K562 (cell line): ENCODE data around the gene CISD3.

Experiments used
- EP300 ChIP-seq: IDR thresholded peaks from 2 replicates; pipeline ENCODE4 v1.6.1; 2012; ENCODE audit warnings: low read length, improper control_type of control experiment
- MCM3 ChIP-seq: fragments of 450-650 bp; IDR thresholded peaks from 2 replicates; pipeline ENCODE4 v1.6.1; 2016
- NFE2L1 ChIP-seq: fragments of 450-650 bp; IDR thresholded peaks from 2 replicates; pipeline ENCODE4 v1.6.1; 2016; ENCODE audit warnings: missing genetic modification characterization, low read depth, mild to moderate bottlenecking, missing compliant biosample characterization, moderate library complexity, borderline replicate concordance
- NFIC ChIP-seq: fragments of 450-650 bp; IDR thresholded peaks from 2 replicates; pipeline ENCODE4 v1.6.1; 2017; ENCODE audit warnings: mild to moderate bottlenecking, inconsistent platforms
- ZFP36 ChIP-seq: fragments of 150-350 bp; IDR thresholded peaks from 2 replicates; pipeline ENCODE4 v1.6.1; 2018; ENCODE audit warnings: low read length, low read depth; ENCODE audit not compliant: partially characterized antibody

DNA sequence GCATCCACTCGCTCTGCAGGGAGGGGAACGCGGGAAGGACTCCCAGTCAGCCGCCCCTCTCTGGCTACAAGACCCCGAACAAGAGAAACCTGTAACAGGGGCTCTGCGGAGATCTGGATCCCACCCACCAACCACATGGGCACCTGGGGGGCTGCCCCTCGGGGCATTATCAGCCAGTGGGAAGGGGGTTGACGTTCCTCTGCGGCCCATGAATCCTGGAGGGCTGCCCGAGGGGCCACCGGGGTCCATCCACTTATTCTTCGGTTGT is 19.8 kb downstream of the CISD3 start:
- TF ChIP-seq NFIC = no peak
- TF ChIP-seq EP300 = no peak; the same call in 1 of the 2 replicates
- TF ChIP-seq MCM3 = no peak
- TF ChIP-seq ZFP36 = no peak
- no peak for TF ChIP-seq NFE2L1 (tag)
